Stimulated activated CD8-positive, alpha-beta memory T cell treated with anti-CD3 and anti-CD28 coated beads, Interleukin-4, amount 100 ng/mL, for 24 hours (primary cell): ENCODE results near the gene KCNH1.
"Not testable (repeated sequence)": the region's sequence is repeated elsewhere in the genome, so short reads cannot be mapped to it uniquely, and the experiment has no call there.

Experiments used
- DNase-seq: peaks from one replicate; pipeline ENCODE4 v3.0.0-alpha.2; 2020; ENCODE audit warnings: low read depth

The KCNH1 gene

DNA sequence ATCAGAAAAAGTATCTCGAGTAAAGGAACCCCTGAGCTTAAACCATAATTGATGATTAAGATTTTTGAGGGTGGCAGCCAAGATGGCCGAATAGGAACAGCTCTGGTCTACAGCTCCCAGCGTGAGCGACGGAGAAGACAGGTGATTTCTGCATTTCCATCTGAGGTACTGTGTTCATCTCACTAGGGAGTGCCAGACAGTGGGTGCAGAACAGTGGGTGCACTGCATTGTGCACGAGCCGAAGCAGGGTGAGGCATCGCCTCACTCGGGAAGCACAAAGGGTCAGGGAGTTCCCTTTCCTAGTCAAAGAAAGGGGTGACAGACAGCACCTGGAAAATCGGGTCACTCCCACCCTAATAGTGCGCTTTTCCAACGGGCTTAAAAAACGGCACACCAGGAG is 138.0 kb downstream of the KCNH1 start:
- DNase-seq = not testable (repeated sequence)

DNA sequence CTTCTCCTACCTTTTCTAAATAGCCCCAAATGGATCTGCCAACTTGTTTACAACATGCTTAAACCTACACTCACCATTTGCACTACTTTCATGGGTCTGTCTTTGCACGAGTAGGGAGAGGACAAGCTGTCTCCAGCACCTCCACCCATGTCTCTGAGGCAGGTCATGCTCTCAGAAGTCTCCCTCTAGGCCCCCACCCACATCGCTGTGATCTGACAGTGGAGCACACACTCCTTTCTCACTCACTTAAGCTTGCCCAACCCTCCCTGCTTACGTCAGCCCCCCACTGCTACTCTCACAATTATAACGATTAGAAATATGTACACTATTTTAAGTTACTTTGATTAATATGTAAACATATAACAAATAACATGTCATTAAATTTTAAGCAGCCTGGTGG is 141.1 kb downstream of the KCNH1 start:
- no peak for DNase-seq

DNA sequence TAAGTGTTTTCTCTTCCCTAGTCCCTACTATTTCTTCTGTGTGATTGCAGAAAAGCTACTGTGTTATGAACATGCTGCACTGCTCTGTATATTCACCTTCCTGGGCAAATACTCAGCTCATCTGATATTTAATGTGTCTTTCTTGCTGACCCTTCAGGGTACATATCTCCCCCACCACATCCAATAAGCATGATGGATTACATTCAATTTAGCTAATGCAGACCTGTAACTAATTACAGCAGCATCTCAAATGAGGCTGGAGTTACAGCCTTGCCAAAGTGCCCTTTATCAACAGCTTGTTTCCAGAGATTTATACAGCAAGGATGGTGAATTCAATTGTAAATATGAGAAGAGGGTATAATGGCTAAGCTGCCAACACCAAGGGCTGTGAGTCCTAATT is 144.0 kb downstream of the KCNH1 start:
- no peak for DNase-seq

DNA sequence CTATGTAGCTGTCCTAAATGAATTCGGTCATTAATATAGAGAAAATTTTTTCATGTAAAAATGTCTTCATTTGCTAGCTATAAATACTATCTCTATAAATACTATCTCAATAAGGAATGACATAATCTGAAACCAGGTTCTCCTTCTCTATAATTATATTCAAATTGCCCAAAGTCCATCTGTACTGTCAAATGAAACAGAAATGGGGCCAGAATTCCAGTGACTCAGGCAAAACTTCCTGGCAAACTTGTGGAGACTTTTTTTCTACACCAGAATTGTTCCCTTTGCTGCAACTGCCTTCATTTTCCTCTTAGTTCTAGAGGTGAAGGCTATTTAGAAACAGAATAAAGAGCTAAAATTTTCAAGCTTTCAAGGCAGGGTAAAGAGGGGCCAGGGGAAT is 152.5 kb downstream of the KCNH1 start:
- no peak for DNase-seq

DNA sequence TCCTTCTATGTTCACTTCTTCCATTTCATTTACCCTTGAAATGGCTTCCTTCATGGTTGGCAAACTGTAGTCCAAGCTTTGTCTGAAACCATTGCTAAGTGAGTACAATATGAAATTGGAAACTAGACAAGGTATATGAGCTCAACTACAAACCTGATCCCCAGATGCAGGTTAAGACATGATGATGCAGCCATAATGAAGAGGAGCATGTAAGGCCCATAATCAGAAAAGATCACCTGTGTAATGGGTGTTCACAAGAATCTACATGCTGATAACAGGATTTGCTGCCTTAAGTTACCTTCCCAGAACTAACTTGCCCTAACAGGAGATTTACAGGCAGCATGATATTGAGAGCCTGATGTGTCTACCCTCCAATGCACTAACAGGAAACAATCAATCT is 153.9 kb downstream of the KCNH1 start:
- DNase-seq = no peak

DNA sequence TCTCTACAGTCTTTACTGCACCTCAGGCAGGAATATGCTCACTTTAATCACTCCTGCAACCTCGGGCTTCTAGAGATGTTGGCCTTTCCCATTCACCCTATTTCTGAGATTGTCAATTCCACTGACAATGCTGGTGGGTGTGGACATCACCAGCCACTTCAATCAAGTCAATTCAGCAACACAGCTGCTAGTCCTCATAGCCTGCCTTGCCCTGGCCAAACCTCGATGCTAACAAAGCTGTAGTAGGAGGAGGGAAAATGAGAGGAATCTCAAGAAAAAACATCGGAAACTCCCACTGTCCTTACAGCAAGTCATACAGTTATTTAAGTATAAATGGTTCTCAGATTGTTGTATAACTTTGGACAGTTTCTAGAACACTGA is 155.0 kb downstream of the KCNH1 start:
- DNase-seq = no peak

DNA sequence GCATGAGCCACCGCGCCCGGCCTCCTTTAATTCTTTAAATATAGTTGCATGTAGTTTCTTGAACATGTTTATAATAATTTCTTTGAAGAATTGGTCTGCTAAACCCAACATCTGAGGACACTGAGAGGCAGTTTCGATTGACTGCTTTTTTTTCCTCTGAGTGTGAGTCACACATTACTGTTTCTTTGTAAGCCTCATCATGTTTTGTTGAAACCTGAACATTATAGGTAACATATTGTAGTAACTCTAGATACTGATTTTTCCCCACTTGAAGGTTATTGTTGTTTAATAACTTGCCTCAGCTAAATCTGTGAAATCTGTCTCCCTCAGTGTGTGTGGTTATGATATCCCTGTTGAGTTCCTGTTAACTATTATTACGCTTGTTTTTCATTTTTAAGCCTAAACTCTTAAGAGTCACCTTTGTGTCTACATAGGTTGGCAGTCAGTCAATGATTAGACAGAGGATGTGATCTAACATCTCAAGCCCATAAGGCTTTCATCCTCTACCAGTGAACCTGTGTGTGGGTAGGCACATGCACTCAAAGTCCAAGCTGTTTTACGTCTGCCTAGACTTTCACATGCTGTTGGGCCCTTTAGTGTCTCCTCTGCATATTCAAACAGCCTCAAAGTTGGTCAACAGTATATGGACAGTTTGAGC is 155.5 kb downstream of the KCNH1 start:
- DNase-seq = no peak

DNA sequence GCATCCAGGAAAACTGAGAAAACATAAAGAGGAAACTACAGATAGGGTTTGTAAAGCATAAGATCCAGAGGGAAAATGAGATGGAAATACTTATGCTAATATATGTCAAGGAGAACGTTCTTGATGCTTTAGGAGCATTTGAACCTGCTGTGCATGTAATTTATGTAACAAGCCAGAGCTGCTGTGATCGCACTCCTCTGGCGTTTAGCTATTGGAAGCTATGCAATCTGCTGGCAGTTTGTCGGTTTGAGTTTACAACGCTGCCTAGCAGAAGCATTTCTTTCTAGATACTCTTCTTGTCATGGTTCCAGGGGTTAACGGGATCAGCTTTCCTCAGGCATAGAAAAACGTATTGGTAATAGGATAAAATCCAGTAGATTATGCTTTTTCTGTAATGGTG is 182.7 kb downstream of the KCNH1 start:
- DNase-seq = no peak

DNA sequence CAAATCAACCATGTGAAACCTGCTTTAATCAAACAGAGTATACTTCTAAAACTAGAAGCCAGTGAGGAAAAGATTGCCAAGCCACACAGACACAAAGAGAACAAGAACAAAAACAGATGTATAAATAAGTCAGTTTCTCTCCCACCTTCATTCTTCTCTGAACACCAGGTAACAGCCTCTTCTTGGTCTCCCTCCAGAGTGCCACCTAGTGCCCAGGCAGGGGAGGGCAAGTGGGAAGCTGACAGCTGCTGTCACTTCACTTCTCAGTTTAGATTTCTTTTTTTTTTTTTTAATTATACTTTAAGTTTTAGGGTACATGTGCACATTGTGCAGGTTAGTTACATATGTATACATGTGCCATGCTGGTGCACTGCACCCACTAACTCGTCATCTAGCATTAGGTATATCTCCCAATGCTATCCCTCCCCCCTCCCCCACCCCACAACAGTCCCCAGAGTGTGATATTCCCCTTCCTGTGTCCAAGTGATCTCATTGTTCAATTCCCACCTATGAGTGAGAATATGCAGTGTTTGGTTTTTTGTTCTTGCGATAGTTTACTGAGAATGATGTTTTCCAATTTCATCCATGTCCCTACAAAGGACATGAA is 183.9 kb downstream of the KCNH1 start:
- peak; percentile 26 for DNase-seq

DNA sequence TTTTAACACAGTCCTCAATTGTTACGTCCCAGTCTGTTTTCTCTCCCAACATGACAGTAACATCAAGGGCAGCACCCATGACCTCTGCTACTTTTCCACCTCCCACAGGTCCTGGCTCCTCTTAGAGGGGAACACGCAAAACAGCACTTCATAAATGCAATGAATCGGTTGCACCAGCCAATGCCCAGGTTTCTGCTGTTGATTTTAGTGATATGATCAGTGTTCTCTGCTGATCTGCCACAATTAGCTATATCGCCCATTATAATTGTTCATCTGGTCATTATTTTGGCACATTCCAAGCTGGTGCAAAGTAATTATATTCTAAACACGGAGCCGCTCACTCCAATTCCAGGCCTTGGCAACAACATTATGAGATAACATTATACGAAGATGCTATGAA is 184.5 kb downstream of the KCNH1 start:
- DNase-seq = no peak

DNA sequence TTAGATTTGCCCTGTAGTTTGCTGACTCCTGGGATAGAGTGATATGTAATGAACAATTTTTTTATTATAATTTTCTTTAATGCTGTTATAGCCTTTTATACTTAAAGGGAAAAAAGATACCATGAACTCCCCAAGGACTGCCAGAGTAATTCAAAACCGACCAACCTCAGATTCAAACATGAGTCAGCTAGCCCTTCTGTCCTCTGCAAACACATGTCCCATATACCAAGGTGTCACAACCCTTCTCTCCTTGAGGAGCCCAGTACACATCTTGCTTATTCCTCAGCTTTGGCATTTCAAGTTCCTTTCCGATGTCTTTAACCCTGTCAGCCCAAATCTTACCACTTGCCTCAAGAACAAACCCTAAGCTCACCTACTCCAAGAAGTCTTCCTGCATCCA is 184.9 kb downstream of the KCNH1 start:
- no peak for DNase-seq

DNA sequence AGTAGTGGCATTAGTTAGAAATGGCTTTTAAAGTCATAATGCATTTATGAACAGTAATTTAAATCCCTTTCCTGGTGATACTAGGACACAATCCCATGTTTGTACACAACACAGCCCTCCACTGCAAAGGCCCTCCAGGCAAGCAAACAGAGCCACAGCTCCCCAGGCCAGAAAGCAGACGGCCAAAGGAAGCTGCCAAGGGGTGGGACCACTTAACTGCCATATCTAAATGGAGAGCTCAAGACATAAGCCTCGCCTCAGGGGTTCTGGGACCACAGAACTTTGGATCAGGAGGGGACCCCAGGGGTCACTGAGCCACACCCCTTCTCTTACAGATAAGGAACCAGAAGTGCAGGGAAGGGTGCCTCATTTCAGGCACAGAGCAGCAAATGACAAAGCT is 189.7 kb downstream of the KCNH1 start:
- no peak for DNase-seq

DNA sequence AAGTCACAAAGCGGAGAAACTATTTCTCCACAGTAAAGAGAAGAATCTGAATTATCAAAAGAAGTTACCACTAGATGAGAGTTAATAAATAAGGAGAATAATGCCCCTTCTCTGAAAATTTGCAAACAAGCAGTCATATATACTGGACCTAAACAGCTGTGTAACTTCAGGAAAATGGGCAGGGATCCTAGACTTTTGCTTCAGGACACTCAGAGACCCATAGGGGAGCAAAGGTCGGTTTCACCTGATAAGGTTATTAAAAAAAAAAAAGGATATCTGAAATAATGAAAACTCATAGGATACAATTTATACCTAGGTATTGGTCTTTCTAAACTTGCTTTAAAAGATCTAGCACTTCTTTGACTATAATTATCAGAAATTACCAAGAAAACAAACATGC is 191.4 kb downstream of the KCNH1 start:
- DNase-seq = no peak

DNA sequence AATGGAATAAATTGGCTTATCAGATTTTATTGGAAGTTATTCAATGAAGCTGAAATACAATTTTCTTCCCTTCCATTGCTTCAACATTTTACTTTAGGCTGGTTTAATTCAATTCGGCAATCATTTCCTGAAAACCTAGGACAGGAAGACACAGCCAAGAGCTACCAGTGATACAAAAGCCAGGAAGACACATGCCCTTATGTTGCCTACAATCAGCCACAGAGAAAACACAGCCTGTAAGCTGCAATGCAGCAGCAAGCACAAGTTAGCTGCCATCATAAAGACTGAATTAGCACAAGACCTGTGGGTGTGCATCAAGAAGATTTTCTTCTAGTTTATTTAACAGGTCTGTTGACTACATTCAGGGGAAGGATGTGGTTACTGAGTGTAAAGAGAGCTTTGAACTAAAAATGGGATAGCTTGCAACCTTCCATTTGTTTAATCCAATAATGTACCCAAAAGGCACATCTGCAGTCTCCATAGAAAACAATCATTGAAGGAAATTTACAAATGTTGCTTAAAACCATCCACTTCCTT is 193.8 kb downstream of the KCNH1 start:
- DNase-seq = no peak

DNA sequence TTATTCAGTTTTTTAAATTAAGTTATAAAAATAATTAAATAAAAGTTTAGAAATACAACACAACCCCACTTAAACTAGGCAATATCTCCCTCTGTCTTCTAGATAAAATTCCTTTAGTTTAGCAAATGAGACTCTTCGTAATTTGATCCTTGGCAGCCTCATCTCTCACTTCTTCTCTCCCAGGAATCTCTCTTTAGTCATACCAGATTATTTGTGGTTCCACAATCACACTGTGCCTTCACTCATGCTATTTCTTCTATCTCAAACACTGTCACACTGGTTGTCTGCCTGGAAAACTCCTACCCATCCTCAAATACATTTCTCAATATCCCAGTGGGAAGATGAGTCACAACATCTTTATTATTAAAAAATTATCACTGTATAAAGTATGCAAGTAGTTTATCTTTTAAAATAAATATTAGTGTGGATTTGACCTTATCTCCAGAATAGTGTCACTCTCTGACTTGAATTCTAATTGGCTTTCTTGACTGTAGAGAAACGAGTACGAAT is 195.5 kb downstream of the KCNH1 start:
- no peak for DNase-seq

DNA sequence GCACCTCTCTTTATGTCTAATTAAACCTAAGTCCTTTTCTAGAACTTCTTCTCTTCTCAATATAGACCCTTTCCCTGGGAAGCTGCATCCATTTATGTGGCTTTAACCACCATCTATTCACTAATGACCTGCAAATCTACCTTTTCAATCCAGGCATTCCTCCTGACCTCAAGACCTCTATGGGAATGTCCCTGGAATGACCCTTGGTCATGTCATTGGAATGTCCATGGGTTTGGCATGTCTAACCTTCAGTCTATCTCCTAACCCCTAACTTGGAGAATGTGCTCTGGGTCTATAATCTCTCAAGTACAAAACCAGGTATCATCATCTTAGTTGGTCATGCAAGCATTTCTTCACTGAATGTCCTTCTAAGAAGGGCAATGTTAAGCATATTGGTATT is 196.1 kb downstream of the KCNH1 start:
- no peak for DNase-seq

DNA sequence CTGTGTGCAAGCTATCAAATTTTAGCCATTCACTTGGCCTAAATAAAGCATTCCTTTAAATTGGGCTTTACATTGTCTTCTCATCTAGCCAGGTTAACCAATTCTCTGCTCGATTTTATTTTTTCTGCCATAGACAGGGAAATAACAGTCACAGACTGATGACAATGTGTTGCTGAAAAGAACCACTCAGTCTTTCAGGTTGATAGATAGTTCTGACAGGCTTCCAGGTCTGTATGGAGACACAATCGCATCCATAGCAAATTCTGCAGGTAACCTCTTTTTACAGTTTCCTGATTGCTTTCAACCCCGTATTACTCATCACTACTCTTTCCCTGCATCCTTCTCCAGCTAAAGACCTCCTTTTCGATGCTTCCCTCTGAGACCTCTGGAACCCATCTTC is 198.0 kb downstream of the KCNH1 start:
- DNase-seq = no peak

DNA sequence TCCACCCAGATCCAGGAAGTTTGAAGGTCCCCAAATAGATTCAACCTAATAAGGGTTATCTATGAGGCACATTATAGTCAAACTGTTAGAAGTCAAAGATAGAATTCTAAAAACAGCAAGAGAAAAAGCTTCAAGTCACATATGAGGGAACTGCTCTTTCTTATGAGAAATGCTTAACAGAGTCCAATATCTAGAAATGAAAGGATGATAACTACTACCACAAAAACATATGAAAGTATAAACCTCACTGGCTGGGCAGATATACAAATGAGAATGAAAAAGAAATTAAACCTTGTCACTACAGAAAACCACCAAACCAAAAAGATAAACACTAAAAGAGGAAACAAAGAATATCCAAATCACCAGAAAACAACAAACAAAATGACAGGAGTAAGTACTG is 201.8 kb downstream of the KCNH1 start:
- no peak for DNase-seq

DNA sequence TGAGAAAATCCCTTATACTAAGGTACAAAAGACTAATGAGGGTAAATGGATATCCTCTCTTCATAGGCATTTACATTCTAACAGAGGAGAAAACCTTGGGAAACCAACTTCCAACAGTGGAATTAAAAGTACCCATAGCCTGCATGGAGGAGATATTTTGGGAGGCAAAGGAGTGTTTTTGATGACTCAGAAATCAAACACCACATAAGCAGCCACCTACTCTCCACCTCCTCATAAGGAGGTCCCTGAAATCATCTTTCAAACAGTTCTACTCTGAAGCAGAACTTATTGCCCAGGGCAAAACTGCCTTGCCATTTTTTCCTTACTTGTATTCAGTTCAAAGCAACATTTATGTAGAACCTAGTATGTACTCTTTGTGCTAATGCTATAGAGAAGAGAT is 211.3 kb downstream of the KCNH1 start:
- no peak for DNase-seq

DNA sequence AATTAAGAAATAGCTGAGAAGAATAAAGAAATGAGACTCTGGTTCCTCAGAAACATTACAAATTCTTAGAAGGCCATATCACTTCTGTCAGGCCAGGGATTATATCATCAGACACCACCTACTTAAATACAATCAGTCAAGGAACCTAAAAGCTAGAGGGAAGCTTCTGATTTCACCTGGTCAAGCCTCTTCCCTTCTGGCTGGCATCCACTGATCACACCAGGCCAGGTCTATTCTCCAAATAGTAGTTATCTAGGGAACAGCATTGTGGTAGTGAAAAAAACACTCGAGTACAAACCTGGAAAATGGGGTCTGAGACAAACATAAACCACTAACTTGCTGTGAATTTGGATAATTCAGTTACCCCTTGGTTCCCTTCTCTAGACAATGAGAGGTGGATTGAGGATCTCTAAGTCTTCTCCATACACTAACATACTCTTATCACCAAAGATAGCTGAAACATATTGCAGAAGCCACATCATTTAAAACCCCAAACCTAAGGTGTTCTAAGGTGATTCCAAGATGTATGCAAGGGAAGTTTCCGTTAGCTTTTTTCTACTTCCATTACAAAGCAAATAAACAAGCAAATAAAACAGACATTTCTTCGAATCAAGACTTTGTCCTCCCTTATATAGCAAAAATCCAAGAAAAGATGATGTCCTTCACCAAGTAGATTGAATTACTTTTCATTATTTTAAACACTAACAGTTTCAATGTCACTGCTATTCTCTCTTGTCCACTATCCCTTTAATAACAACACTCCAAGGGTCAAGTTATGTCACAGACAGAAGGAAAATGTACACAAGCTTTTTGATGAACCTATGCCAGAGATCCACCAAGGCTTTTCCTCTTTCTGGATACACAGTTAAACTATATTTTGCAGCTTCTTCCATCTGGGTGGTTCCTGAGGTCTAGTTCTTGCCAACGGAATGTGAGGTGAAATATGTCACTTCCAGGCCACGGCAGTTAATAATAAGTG is 212.9 kb downstream of the KCNH1 start:
- no peak for DNase-seq

DNA sequence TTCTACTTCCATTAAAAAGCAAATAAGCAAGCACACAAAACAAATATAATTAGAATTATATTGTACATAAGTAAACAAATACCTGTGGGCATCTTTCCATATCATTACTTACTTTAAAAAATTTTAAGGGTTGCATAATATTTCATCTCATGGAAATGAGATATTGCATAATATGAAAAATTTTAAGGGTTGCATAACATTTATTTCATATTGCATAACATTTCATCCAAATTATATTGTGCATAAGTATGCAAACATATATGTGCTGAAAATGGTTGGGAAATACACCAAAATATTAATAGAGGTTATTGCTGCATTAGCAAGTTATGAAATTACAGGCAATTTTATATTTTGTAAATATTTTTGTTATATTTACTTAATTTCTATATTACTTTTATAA is 213.7 kb downstream of the KCNH1 start:
- no peak for DNase-seq

DNA sequence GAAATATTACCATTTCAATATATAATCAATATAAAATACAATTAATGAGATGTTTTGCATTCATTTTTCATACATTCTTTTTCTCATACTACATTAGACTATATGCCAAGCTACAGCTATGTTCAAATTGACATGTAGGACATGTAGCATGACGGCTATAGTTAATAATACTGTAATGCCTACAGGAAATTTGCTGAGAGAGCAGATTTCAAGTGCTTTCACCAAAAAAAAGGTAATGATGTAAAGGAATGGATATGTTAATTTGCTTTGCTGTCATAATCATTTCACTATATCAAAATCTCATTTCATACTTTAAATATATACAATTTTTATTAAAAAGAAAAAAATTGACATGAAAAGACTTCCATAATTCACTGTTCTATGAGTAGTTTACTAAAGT is 215.1 kb downstream of the KCNH1 start:
- DNase-seq = no peak
